Embryonic facial prominence (tissue), 1 donor: ENCODE results near the gene MTRFR.
"Not testable (repeated sequence)": the region's sequence is repeated elsewhere in the genome, so short reads cannot be mapped to it uniquely, and the experiment has no call there.

Source experiments
- DNase-seq: peaks from one replicate; pipeline ENCODE4 v3.0.0-alpha.2; 2016; ENCODE audit errors: extremely low spot score

Gene MTRFR

GRCh38 chr12:123232807-123233504 is at the start of gene MTRFR, which contains the start of gene MPHOSPH9:
Gene MTRFR (plus strand): TSS chr12:123233436. CDS start chr12:123253675, 20,239 bp downstream.
Gene MPHOSPH9 (minus strand): TSS chr12:123233141. CDS start chr12:123230364, 2,777 bp downstream.
- peak; percentile 99 for DNase-seq

DNA sequence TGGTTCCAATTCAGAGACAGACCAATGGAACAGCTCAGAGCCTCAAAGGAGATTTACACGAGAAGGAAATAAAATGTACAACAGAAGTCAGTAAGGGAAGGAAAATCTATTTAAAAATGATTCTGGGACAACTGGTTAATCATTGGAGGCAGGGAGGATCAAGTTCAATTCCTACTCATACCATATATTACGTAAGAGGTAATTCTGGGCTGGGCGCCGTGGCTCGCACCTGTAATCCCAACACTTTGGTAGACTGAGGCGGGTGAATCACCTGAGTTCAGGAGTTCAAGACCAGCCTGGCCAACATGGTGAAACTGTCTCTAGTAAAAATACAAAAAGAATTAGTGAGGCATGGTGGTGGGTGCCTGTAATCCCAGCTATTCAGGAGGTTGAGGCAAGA is 45.6 kb upstream of the MTRFR start:
- DNase-seq = no peak

- no peak for DNase-seq
These were observed 33.3 kb upstream of the MTRFR start for GRCh38 chr12:123199936-123200335.

- DNase-seq = no peak
These were observed 32.8 kb upstream of the MTRFR start for GRCh38 chr12:123200414-123200813.

DNA sequence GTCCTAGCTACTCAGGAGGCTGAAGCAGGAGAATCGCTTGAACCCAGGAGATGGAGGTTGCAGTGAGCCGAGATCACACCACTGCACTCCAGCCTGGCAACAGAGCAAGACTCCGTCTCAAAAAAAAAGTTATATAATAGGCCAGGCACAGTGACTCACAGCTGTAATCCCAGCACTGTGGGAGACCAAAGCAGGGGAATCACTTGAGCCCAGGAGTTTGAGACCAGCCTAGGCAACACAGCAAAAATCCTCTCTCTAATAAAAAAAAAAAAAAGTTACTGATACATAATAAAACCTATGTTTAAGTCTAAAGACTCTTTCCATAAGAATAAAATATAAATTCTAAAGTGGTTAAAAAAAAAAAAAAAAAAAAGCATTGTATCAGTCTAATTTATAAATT is 26.4 kb upstream of the MTRFR start:
- not testable (repeated sequence) for DNase-seq

GRCh38 chr12:123207815-123208214 is 25.4 kb upstream of the MTRFR start:
- not testable (repeated sequence) for DNase-seq

- no peak for DNase-seq
These were observed 10.0 kb upstream of the MTRFR start for GRCh38 chr12:123223241-123223668.

DNA sequence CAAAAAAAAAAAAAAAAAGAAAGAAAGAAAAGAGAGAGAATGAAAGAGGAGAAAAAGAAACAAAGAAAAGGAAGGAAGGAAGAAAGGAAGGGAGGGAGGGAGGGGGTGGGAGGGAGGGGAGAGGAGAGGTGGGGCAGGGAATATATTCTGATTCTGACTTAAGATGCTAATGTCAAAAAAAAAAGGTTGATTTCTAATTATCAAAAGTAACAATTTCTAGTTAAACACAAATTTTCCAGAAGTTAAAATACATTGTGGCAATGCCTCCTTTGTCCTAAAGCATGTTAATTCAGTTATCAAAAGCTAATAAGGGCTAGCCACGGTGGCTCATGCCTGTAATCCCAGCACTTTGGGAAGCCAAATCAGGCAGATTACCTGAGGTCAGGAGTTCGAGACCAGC is 7.8 kb upstream of the MTRFR start:
- no peak for DNase-seq

DNA sequence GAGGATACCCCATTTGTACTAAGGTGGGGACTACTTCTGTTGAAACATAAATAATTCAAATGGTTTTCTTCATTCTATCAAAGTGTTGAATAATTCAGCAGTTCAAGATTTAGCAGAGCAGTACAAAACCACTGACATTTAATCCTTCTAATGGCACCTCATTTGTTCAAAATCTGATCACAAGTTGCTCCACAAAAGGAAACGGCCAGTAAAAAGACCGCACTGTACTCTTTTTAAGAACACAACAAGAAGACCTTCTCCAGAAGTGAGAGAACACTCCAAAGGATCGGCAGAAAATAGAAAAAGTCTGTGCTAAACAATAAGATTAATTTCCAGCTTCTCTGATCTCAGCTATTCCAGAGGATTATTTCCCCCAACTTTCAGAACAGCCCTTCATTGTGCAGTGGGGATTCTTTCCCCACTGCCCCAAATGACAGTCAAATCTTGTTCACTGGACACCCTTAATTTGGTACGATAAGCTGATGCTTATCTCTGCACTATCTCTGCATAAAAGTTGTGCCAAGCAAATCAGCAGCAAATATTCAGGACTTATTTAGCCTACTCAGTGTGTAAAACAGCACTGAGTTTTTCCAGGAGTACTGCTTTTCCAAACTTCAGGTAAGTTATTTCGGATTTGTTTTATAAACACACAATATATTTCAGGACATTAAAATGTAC is 5.5 kb upstream of the MTRFR start:
- DNase-seq = no peak

DNA sequence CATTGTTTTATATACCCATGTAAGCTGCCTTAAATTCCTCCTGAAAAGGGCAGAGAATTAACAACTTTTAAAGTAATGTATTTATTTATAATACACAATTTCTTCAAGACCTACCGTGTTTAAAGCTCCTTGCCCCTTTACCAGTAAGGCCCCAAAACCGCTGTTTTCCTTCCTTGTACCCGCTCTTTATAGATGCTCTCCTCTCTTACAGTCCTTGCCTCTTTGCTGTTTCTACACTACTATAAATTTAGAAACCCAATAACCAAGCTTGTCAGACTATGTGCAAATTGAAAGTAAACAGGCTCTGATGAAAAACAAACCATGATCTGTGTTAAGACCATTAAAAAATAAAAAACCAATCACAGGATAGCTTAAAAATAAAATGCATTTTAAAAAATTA is 4.2 kb upstream of the MTRFR start:
- no peak for DNase-seq

DNA sequence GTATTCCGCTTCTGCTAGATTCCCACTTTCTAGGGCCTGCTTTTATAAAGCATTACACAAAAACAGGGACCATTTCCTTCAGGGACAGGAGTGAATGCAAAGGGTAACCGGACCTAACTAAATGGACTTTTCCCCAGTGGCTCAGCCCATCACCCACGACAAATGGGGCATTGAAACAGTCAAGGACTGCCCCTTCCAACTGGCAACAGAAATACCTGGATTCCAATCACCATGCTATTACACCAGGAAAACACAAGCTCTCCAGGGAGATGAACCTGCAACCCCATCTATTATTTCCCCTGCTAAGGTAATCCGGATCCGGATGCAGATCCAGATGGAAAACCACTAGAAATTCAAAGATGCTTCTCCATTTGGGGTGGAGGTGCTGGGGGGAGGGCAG is 1.3 kb upstream of the MTRFR start:
- DNase-seq = no peak

DNA sequence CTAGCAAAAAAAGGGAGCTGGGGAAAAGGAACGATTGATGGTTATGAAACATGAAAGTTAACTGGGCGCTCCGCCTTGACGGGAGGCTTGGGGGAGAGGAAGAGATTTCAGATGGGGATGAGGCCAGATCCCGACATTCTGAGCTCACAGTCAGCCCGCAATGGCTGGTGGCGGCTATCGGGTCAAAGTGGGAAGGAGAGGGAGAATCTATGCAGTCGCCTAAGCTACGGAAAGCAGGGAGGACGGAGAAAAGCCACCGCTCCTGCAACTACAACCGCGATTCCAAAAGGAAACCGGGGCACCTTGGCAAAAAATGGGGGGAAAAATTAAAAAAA is 797 bp upstream of the MTRFR start:
- peak; percentile 27 for DNase-seq

GRCh38 chr12:123233505-123234308 is 471 bp downstream of the MTRFR start:
- no peak for DNase-seq

- DNase-seq = no peak
These were observed 4.6 kb downstream of the MTRFR start for GRCh38 chr12:123237646-123238329.

DNA sequence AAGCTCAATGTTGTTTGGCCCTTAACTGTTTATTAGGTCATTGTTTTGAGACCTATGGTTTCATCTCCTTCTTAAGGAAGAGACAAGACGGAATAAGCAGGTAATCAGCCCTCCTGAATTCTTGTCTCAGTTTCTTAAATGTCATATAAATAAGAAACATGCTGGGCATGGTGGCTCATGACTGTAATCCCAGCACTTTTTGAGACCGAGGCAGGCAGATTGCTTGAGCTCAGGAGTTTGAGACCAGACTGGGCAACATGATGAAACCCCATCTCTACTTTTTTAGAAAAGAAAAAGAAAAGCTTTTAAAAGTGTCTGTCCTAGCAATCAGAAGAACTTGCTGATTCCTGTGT is 5.1 kb downstream of the MTRFR start:
- no peak for DNase-seq

DNA sequence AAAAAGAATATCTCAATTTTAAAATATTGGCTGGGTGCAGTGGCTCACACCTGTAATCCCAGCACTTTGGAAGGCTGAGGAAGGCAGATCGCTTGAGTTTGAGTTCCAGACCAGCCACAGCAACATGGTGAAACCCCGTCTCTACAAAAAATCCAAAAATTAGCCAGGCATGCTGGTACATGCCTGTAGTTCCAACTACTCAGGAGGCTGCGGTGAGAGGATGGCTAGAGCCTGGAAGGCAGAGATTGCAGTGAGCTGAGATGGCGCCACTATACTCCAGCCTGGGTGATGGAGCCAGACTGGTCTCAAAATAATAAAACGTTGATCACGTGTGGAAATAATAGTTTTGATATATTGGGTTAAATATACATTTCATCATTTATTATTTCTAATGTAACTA is 5.7 kb downstream of the MTRFR start:
- no peak for DNase-seq

GRCh38 chr12:123242116-123242904 is 9.1 kb downstream of the MTRFR start:
- DNase-seq = no peak

- DNase-seq = no peak
These were observed 10.5 kb downstream of the MTRFR start for GRCh38 chr12:123243671-123244262.

GRCh38 chr12:123245678-123246077 is 12.4 kb downstream of the MTRFR start:
- no peak for DNase-seq

DNA sequence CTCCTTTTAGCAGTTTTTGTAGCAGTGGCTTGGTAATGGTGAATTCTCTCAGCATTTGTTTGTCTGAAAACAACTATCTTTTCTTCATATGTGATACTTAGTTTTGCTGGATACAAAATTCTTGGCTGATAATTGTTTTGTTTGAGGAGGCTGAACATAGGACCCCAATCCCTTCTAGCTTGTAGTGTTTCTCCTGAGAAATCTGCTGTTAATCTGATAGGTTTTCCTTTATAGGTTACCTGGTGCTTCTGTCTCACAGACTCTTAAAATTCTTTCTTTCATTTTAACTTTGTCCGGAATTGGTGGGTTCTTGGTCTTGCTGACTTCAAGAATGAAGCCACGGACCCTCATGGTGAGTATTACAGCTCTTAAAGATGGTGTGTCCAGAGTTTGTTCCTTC is 14.9 kb downstream of the MTRFR start:
- DNase-seq = not testable (repeated sequence)
